Loucy (cell line): ENCODE measurements around the gene KLHDC8B.

ENCODE experiments used
- H2AFZ ChIP-seq: fragments of 200-600 bp; sonication (generic); 2 replicates; pipeline ENCODE4 v1.6.0; 2016; ENCODE audit warnings: antibody characterized with exemption, mild to moderate bottlenecking, low read length, moderate library complexity
- H3F3A ChIP-seq: fragments of 200-600 bp; 2 replicates; pipeline ENCODE4 v1.6.0; 2016; ENCODE audit warnings: antibody characterized with exemption, low read depth, mild to moderate bottlenecking
- H3K27me3 ChIP-seq: fragments of 200-600 bp; sonication (generic); 2 replicates; pipeline ENCODE4 v1.6.1; 2014; ENCODE audit warnings: low read length, mild to moderate bottlenecking; ENCODE audit not compliant: insufficient read depth, poor library complexity, severe bottlenecking
- H3K36me3 ChIP-seq: fragments of 200-600 bp; sonication (generic); 2 replicates; pipeline ENCODE4 v1.6.1; 2016; ENCODE audit warnings: low read length; ENCODE audit not compliant: insufficient read depth
- H3K4me1 ChIP-seq: fragments of 200-600 bp; sonication (generic); 2 replicates; pipeline ENCODE4 v1.5.1; 2014; ENCODE audit warnings: low read length, mild to moderate bottlenecking; ENCODE audit not compliant: insufficient read depth, poor library complexity, severe bottlenecking
- H3K4me2 ChIP-seq: fragments of 200-600 bp; sonication (generic); 2 replicates; pipeline ENCODE4 v1.6.0; 2014; ENCODE audit warnings: antibody characterized with exemption, low read length, low read depth, mild to moderate bottlenecking; ENCODE audit not compliant: poor library complexity, severe bottlenecking
- H3K4me3 ChIP-seq: fragments of 200-600 bp; sonication (generic); 2 replicates; pipeline ENCODE4 v1.5.1; 2014; ENCODE audit warnings: low read length, mild to moderate bottlenecking, mixed read lengths; ENCODE audit not compliant: poor library complexity, severe bottlenecking
- H3K79me2 ChIP-seq: fragments of 200-600 bp; sonication (generic); 2 replicates; pipeline ENCODE4 v1.6.1; 2014; ENCODE audit warnings: low read length; ENCODE audit not compliant: insufficient read depth
- H3K9ac ChIP-seq: fragments of 200-600 bp; sonication (generic); 2 replicates; pipeline ENCODE4 v1.6.0; 2014; ENCODE audit warnings: mild to moderate bottlenecking, low read depth, low read length, moderate library complexity; ENCODE audit not compliant: poor library complexity, severe bottlenecking
- H3K9me2 ChIP-seq: fragments of 200-600 bp; sonication (generic); replicated peaks from 2 replicates; pipeline ENCODE4 v1.6.1; 2016; ENCODE audit warnings: low read depth, low read length, mixed read lengths
- H3K9me3 ChIP-seq: fragments of 200-600 bp; sonication (generic); 2 replicates; pipeline ENCODE4 v1.6.1; 2014; ENCODE audit warnings: mild to moderate bottlenecking, antibody characterized with exemption, low read length, low read depth; ENCODE audit not compliant: insufficient read depth
- H4K20me1 ChIP-seq: fragments of 200-600 bp; sonication (generic); 2 replicates; pipeline ENCODE4 v1.6.0; 2014; ENCODE audit warnings: antibody characterized with exemption, low read length, mild to moderate bottlenecking; ENCODE audit not compliant: insufficient read depth, poor library complexity, severe bottlenecking
- EZH2phosphoT487 ChIP-seq: fragments of 200-600 bp; IDR thresholded peaks from 2 replicates; pipeline ENCODE4 v1.6.1; 2018; ENCODE audit warnings: antibody characterized with exemption, mild to moderate bottlenecking, moderate library complexity, borderline replicate concordance
- TF ChIP-seq, protein P1 (sequence below): fragments of 200-600 bp; sonication (generic); conservative IDR thresholded peaks from 2 replicates; pipeline ENCODE4 v1.5.1; 2014; ENCODE audit warnings: mild to moderate bottlenecking, antibody characterized with exemption, low read length

Gene KLHDC8B

DNA sequence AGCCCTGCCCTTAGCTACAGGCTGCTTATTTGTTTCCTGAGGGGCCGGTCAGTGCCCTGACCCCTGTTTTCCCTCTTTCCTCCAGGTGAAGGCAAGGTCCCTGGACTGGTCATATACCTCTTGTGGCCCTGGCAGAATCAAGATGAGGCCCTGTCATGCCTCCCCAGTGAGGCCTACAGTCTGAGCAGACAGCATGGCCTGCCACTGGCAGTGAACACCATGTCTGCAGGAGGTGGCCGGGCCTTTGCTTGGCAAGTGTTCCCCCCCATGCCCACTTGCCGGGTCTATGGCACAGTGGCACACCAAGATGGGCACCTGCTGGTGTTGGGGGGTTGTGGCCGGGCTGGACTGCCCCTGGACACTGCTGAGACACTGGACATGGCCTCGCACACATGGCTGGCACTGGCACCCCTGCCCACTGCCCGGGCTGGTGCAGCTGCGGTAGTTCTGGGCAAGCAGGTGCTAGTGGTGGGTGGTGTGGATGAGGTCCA is 1.2 kb downstream of the KLHDC8B start:
- Histone ChIP-seq H2AFZ (no peak overlapping the region), H3K4me2 (no peak overlapping the region), H4K20me1 (no peaks in the 10 kb centered on the region), H3K79me2 (no peaks in the 10 kb centered on the region), H3K4me3 (no peak overlapping the region), H3K9ac (no peak overlapping the region), H3F3A (no peaks in the 10 kb centered on the region), H3K4me1 (peaks cover 12% of the 10 kb centered on the region), H3K9me2 (no peaks in the 10 kb centered on the region), H3K36me3 (no peaks in the 10 kb centered on the region), H3K27me3 (peaks cover 36% of the 10 kb centered on the region), H3K9me3 (no peaks in the 10 kb centered on the region)
- TF ChIP-seq, protein P1, sequence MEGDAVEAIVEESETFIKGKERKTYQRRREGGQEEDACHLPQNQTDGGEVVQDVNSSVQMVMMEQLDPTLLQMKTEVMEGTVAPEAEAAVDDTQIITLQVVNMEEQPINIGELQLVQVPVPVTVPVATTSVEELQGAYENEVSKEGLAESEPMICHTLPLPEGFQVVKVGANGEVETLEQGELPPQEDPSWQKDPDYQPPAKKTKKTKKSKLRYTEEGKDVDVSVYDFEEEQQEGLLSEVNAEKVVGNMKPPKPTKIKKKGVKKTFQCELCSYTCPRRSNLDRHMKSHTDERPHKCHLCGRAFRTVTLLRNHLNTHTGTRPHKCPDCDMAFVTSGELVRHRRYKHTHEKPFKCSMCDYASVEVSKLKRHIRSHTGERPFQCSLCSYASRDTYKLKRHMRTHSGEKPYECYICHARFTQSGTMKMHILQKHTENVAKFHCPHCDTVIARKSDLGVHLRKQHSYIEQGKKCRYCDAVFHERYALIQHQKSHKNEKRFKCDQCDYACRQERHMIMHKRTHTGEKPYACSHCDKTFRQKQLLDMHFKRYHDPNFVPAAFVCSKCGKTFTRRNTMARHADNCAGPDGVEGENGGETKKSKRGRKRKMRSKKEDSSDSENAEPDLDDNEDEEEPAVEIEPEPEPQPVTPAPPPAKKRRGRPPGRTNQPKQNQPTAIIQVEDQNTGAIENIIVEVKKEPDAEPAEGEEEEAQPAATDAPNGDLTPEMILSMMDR = no peak
- no peak for TF ChIP-seq EZH2phosphoT487

DNA sequence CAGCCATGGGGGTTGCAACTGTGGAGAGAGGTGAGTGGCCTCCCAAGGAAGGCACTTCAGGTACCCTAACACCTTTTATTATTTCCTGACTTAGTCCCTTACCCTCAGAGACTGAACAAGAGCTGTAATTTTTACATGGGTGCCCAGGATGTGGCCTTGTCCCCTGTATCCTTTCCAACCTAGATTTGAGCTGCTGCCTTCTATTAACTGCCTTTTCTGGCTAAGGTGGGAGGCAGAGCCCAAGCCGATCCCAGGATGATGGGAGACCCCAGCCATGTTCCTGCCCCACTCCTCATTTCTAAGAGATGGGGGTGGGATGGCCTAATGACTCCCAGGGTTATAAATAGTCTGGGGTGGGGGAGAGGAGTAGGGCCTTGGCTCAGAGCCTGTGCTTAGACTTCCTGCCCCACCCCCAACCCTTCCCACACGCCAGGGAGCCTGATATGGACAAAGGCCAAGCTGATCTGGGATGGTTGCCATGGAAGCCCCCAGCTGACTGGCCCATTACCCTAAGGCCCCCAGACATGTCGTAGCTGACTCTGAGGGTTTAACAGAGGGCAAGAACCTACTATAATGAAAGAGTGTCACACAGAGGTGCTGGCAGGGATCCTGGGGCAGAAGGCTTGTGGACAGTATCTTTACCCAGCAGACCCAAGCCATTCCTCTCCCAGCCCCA is 1.9 kb downstream of the KLHDC8B start:
- TF ChIP-seq, protein P1 = no peak
- no peaks in the 10 kb centered on the region for H3K9me3 ChIP-seq
- H3F3A ChIP-seq = no peaks in the 10 kb centered on the region
- peaks cover 36% of the 10 kb centered on the region for H3K27me3 ChIP-seq
- H3K36me3 ChIP-seq = no peaks in the 10 kb centered on the region
- H4K20me1 ChIP-seq = no peaks in the 10 kb centered on the region
- no peaks in the 10 kb centered on the region for H3K79me2 ChIP-seq
- no peaks in the 10 kb centered on the region for H3K9me2 ChIP-seq
- H3K4me1 ChIP-seq = peaks cover 12% of the 10 kb centered on the region
- H3K4me2 ChIP-seq = no peak overlapping the region
- H2AFZ ChIP-seq = no peak overlapping the region
- H3K9ac ChIP-seq = no peak overlapping the region
- H3K4me3 ChIP-seq = no peak overlapping the region

DNA sequence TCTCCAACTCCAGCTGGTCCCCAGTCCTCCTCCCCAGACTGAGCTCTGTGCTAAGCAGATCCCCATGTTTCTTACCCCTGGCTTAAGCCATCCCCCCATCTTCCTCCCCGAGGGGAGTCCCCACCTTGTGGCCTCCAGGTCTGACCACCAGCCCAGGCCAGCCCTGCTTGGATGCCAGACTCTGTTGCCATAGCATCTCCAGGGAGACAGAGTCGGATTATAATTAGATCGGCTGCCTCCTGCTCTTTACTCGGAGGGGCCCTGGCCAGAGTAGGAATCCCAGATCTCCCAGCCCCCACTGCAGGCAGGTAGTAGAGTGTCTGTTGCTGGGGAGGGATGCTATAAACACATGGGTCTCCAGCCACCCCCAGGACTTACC is 2.4 kb downstream of the KLHDC8B start:
- Histone ChIP-seq H4K20me1 (no peaks in the 10 kb centered on the region), H3K79me2 (no peaks in the 10 kb centered on the region), H3K9me2 (no peaks in the 10 kb centered on the region), H3F3A (no peaks in the 10 kb centered on the region), H3K9ac (no peak overlapping the region), H3K4me1 (peaks cover 12% of the 10 kb centered on the region), H3K36me3 (no peaks in the 10 kb centered on the region), H3K4me3 (no peak overlapping the region), H2AFZ (no peak overlapping the region), H3K4me2 (no peak overlapping the region), H3K27me3 (peaks cover 36% of the 10 kb centered on the region), H3K9me3 (no peaks in the 10 kb centered on the region)
- no peak for TF ChIP-seq EZH2phosphoT487
- TF ChIP-seq, protein P1 = no peak
